WTC11 (cell line): ENCODE measurements around the gene CYSTM1. TPM values are rescaled to one million over a fixed set of nuclear protein-coding genes. Genes with fewer than 3 reads are reported as not detected.

ENCODE experiments used
- ATAC-seq: fragments of 200-7000 bp; cut with Tn5 transposase; 2 replicates; pipeline ENCODE4 v1.10.0; 2021; ENCODE audit warnings: mild to moderate bottlenecking, moderate library complexity
- CTCF ChIA-PET: fragments of 300-600 bp; sonication (Branson Sonifier 250); formaldehyde crosslinking; loops from one replicate; lab custom pipeline; 2021; ENCODE audit warnings: antibody characterized with exemption; lab: Charles Lee
- POLR2A ChIA-PET: fragments of 350-600 bp; sonication (Branson Sonifier 250); formaldehyde crosslinking; loops from one replicate; lab custom pipeline; 2021; ENCODE audit warnings: antibody characterized with exemption; lab: Charles Lee
- DNase-seq: peaks from one replicate; pipeline ENCODE4 v3.0.0; 2021; ENCODE audit warnings: low spot score
- H3K27ac Mint-ChIP-seq: 2 replicates; pipeline ENCODE4 v1.8.0; 2021; ENCODE audit warnings: mixed read lengths
- H3K27me3 Mint-ChIP-seq: 2 replicates; pipeline ENCODE4 v1.8.0; 2021; ENCODE audit warnings: low read depth, mild to moderate bottlenecking, moderate library complexity, mixed read lengths
- H3K36me3 Mint-ChIP-seq: 2 replicates; pipeline ENCODE4 v1.8.0; 2021; ENCODE audit warnings: mixed read lengths
- H3K4me1 Mint-ChIP-seq: 2 replicates; pipeline ENCODE4 v1.8.0; 2022; ENCODE audit warnings: mixed read lengths
- H3K4me3 Mint-ChIP-seq: 2 replicates; pipeline ENCODE4 v1.8.0; 2021; ENCODE audit warnings: mild to moderate bottlenecking, moderate library complexity, mixed read lengths
- H3K9me3 Mint-ChIP-seq: 2 replicates; pipeline ENCODE4 v1.8.0; 2021; ENCODE audit warnings: mixed read lengths
- ATF2 ChIP-seq: sonication (generic); formaldehyde crosslinking; IDR thresholded peaks from 2 replicates; pipeline ENCODE4 v1.8.1; 2022; ENCODE audit warnings: low read depth, missing genetic modification reagents, borderline replicate concordance
- CDX4 ChIP-seq: fragments of 250-450 bp; sonication (Bioruptor Pico); IDR thresholded peaks from 2 replicates; pipeline ENCODE4 v1.9.0; 2021; ENCODE audit warnings: moderate library complexity, mild to moderate bottlenecking, inconsistent platforms, borderline replicate concordance
- CREB1 ChIP-seq: sonication (generic); formaldehyde crosslinking; IDR thresholded peaks from 2 replicates; pipeline ENCODE4 v1.8.0; 2023; ENCODE audit warnings: mild to moderate bottlenecking, missing genetic modification reagents
- CTCF ChIP-seq: fragments of 200-600 bp; IDR thresholded peaks from 2 replicates; pipeline ENCODE4 v1.8.0; 2022; ENCODE audit warnings: antibody characterized with exemption
- E2F4 ChIP-seq: sonication (generic); formaldehyde crosslinking; IDR thresholded peaks from 2 replicates; pipeline ENCODE4 v1.8.1; 2022; ENCODE audit warnings: low read depth, mild to moderate bottlenecking, moderate library complexity, missing genetic modification reagents, borderline replicate concordance
- FOXP1 ChIP-seq: sonication (generic); formaldehyde crosslinking; IDR thresholded peaks from 2 replicates; pipeline ENCODE4 v1.8.0; 2022; ENCODE audit warnings: missing genetic modification reagents, mild to moderate bottlenecking, moderate library complexity, borderline replicate concordance
- GRHL2 ChIP-seq: fragments of 250-450 bp; sonication (Bioruptor Pico); IDR thresholded peaks from 2 replicates; pipeline ENCODE4 v1.8.0; 2022; ENCODE audit warnings: mild to moderate bottlenecking, moderate library complexity; ENCODE audit not compliant: insufficient replicate concordance, severe bottlenecking
- HMGXB4 ChIP-seq: sonication (generic); formaldehyde crosslinking; IDR thresholded peaks from 2 replicates; pipeline ENCODE4 v1.8.1; 2023; ENCODE audit warnings: mild to moderate bottlenecking, moderate library complexity, missing genetic modification reagents
- JAZF1 ChIP-seq: fragments of 250-450 bp; sonication (Bioruptor Pico); IDR thresholded peaks from 2 replicates; pipeline ENCODE4 v1.9.0; 2021; ENCODE audit warnings: moderate library complexity, mild to moderate bottlenecking, inconsistent platforms
- NFATC4 ChIP-seq: fragments of 250-450 bp; sonication (Bioruptor Pico); IDR thresholded peaks from 2 replicates; pipeline ENCODE4 v1.9.0; 2021; ENCODE audit warnings: mild to moderate bottlenecking
- NR3C1 ChIP-seq: sonication (generic); formaldehyde crosslinking; conservative IDR thresholded peaks from 2 replicates; pipeline ENCODE4 v1.8.1; 2023; ENCODE audit warnings: low read depth, mild to moderate bottlenecking, missing genetic modification reagents
- ZNF281 ChIP-seq: sonication (generic); formaldehyde crosslinking; IDR thresholded peaks from 2 replicates; pipeline ENCODE4 v1.8.0; 2023; ENCODE audit warnings: mild to moderate bottlenecking, missing genetic modification reagents
- ZNF512 ChIP-seq: sonication (generic); formaldehyde crosslinking; IDR thresholded peaks from 2 replicates; pipeline ENCODE4 v1.8.1; 2022; ENCODE audit warnings: missing genetic modification reagents, borderline replicate concordance
- total RNA-seq: library from RNA; stranded (reverse); gene quantifications from 3 replicates; pipeline ENCODE4 v1.2.3, GENCODE V29; 2021

The CYSTM1 gene
- total RNA-seq, 1 experiment from 2014 or later: 29.3 TPM

- no peak for TF ChIP-seq CTCF
Measured at GRCh38 chr5:140249536-140249935, 74.5 kb downstream of the CYSTM1 start (continued).

- ATAC-seq: no peak
- no peaks in the 10 kb centered on the region for H3K9me3 Mint-ChIP-seq
- no peak for DNase-seq
- H3K4me3 Mint-ChIP-seq: no peak overlapping the region
- ChIA-PET CTCF (interaction anchor here (1.2 to 2.0 kb wide), 2 partner anchors 96 to 108 kb away, joined by 3 to 7 read pairs; partner anchors contain the start of gene HBEGF), POLR2A (no interaction called here)
- TF ChIP-seq CREB1 (CRISPR knock-in tag): no peak
- no peak for TF ChIP-seq FOXP1 (CRISPR knock-in tag)
- TF ChIP-seq ZNF512: no peak
- TF ChIP-seq ATF2 (CRISPR knock-in tag): no peak
- TF ChIP-seq ZNF281 (CRISPR knock-in tag): no peak
- no peak for TF ChIP-seq GRHL2
- TF ChIP-seq JAZF1 (CRISPR knock-in tag): no peak
- TF ChIP-seq NR3C1 (CRISPR knock-in tag): no peak
- TF ChIP-seq E2F4: no peak
- TF ChIP-seq HMGXB4 (CRISPR knock-in tag): no peak
- no peak for TF ChIP-seq CDX4 (CRISPR knock-in tag)
- TF ChIP-seq NFATC4 (CRISPR knock-in tag): no peak
- H3K27me3 Mint-ChIP-seq: no peaks in the 10 kb centered on the region
- peaks cover 25% of the 10 kb centered on the region for H3K4me1 Mint-ChIP-seq
- peak overlapping the region; percentile 46 for H3K27ac Mint-ChIP-seq
- H3K36me3 Mint-ChIP-seq: peaks cover 10% of the 10 kb centered on the region; the same call in 1 of the 2 replicates
Measured at GRCh38 chr5:140250386-140250785, 75.4 kb downstream of the CYSTM1 start.
